OCI-LY3 (cell line): Measurements from ENCODE around the gene CLDN11.

Experiments used
- EZH2phosphoT487 ChIP-seq: fragments of 200-600 bp; shearing (Covaris generic); IDR thresholded peaks from 2 replicates; pipeline ENCODE4 v1.6.1; 2018; ENCODE audit warnings: antibody characterized with exemption, mixed run types, low read depth
- TF ChIP-seq, protein P1 (sequence below): fragments of 200-600, 300-600 bp; sonication (generic); IDR thresholded peaks from 2 replicates; pipeline ENCODE4 v1.5.1; 2014; ENCODE audit warnings: antibody characterized with exemption, low read length, low read depth

- TF ChIP-seq, protein P1, sequence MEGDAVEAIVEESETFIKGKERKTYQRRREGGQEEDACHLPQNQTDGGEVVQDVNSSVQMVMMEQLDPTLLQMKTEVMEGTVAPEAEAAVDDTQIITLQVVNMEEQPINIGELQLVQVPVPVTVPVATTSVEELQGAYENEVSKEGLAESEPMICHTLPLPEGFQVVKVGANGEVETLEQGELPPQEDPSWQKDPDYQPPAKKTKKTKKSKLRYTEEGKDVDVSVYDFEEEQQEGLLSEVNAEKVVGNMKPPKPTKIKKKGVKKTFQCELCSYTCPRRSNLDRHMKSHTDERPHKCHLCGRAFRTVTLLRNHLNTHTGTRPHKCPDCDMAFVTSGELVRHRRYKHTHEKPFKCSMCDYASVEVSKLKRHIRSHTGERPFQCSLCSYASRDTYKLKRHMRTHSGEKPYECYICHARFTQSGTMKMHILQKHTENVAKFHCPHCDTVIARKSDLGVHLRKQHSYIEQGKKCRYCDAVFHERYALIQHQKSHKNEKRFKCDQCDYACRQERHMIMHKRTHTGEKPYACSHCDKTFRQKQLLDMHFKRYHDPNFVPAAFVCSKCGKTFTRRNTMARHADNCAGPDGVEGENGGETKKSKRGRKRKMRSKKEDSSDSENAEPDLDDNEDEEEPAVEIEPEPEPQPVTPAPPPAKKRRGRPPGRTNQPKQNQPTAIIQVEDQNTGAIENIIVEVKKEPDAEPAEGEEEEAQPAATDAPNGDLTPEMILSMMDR: no peak
- no peak for TF ChIP-seq EZH2phosphoT487
These were observed 27.6 kb upstream of the CLDN11 start for GRCh38 chr3:170391108-170391507.
